Left colon (tissue), 2 donors: ENCODE results near the gene ZBTB44. TPM values are rescaled to one million over a fixed set of nuclear protein-coding genes. Genes with fewer than 3 reads are reported as not detected.
"Not testable (repeated sequence)": the region's sequence is repeated elsewhere in the genome, so short reads cannot be mapped to it uniquely, and the experiment has no call there.

ENCODE experiments used
- ATAC-seq: fragments of 200-7000 bp; cut with Tn5 transposase; one replicate; pipeline ENCODE4 v1.9.1; 2020; ENCODE audit warnings: mild to moderate bottlenecking, moderate library complexity
- DNase-seq, 2 donors: peaks; one replicate each; pipeline ENCODE4 v3.0.0-alpha.2; 2020
- intact Hi-C, 2 donors: fragments of 100-400 bp; cut with DNase I in 1 of 2; cut with micrococcal nuclease in 1 of 2; formaldehyde crosslinking; loops; one replicate each; pipeline versions ENCODE4 v1.11.2 to v1.14.0; 2022; cut with DNase I, micrococcal nuclease
- total RNA-seq, 2 donors: library from RNA; stranded (reverse); fragmentation: NEBNext Ultra II Directional; extraction: Animal tissue kit (Norgen Biotek cat#: 25700); gene quantifications; one replicate each; pipeline ENCODE4 v1.2.1, GENCODE V29; 2021
- donor health status: DM: no; HTN: no; CAD: no.
- donor health status: DM: yes; HTN: yes; CAD: no.

Gene ZBTB44
- total RNA-seq, 2 donors from 2014 or later: 23.3 to 30.2 TPM

GRCh38 chr11:130260742-130261141, 54.0 kb downstream of the ZBTB44 start:
- DNase-seq (no peak), ATAC-seq (peak; percentile 59)
- intact Hi-C loops: no loop called here

GRCh38 chr11:130260080-130260627, 54.6 kb downstream of the ZBTB44 start:
- intact Hi-C loops: no loop called here
- DNase-seq (no peak), ATAC-seq (no peak)

- ATAC-seq, intact Hi-C loops, DNase-seq: not testable (repeated sequence)
These were observed 63.0 kb downstream of the ZBTB44 start for GRCh38 chr11:130251763-130252162.

DNA sequence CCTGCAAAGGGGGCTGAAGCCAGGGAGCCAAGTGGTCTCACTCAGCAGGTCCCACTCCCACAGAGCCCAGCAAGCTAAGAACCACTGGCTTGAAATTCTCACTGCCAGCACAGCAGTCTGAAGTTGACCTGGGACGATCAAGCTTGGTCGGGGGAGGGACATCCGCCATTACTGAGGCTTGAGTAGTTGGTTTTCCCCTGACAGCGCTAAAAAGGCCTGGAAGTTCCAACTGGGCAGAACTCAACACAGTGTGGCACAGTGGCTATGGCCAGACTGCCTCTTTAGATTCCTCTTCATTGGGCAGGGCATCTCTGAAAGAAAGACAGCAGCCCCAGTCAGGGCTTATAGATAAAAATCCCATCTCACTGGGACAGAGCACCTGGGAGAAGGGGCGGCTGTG, 64.8 kb downstream of the ZBTB44 start:
- ATAC-seq, DNase-seq, intact Hi-C loops: not testable (repeated sequence)

GRCh38 chr11:130249371-130249770, 65.3 kb downstream of the ZBTB44 start:
- DNase-seq (no peak), ATAC-seq (no peak)
- intact Hi-C loops: no loop called here

DNA sequence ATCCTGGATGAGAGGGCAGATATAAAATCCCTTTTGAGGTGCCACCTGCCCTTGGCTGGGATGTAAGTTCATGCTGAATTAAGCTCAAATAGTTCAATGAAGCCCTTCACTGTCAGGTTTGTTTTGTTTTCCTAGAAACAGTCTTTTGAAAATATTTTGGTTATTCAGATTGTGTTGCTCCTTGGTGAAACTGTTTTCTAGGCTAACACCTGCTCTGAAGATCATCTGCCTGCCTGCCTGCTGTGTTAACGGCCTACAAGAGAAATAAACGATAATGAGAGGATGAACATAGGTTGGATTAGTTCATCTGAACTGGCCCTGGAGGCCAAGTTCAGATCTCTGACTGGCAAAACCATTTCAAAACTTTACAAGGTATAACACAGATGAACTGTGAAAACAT, 67.4 kb downstream of the ZBTB44 start:
- intact Hi-C loops: no loop called here

DNA sequence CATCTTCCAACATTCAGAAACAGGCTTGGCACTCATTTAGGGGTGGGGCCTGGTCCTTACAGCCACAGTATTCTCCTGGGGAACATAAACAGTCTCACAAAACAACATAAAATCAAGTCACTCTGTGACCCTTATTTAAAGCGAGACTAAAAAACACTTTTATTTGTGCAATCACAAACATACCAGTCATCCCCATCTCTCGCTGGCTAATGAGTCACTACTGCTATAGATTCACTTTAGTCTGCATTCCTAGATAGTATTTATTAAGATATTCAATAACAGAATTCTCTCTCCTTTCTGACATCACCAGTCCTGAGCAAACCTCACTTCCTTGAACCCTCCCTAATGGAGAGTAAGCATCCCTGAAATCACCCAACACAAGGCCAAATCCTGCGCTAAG, 68.0 kb downstream of the ZBTB44 start:
- DNase-seq (no peak), ATAC-seq (no peak)
- intact Hi-C loops: no loop called here

More for the DNA sequence above, 67.4 kb downstream of the ZBTB44 start:
- DNase-seq: no peak
- ATAC-seq: no peak

DNA sequence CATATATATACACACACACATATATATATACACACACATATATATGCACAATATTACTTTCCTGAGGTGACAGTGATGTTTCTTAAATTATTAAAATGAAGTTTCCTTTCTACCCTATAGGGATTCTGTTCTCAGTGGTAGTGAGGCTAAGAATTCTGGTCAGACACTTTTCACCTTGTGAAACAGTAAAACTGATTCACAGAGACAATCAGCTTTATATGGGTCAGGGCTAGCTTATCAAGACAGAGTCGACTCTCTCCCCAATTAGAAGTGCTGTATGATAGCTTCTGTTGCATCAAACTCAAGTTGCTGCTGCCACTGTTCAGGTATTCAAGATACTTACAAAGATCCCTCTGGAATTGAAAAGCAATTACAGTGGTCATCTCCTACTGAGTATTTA, 68.4 kb downstream of the ZBTB44 start:
- intact Hi-C loops: no loop called here
- DNase-seq: no peak
- ATAC-seq: no peak

GRCh38 chr11:130245375-130245774, 69.3 kb downstream of the ZBTB44 start:
- DNase-seq, ATAC-seq, intact Hi-C loops: not testable (repeated sequence)

- intact Hi-C loops: no loop called here
- no peak for ATAC-seq
- DNase-seq: no peak
These were observed 69.9 kb downstream of the ZBTB44 start for GRCh38 chr11:130244848-130245247.

GRCh38 chr11:130243816-130244215, 70.9 kb downstream of the ZBTB44 start:
- DNase-seq (no peak), ATAC-seq (peak; percentile 89)
- intact Hi-C loops: no loop called here

GRCh38 chr11:130241713-130242112, 73.0 kb downstream of the ZBTB44 start:
- intact Hi-C loops: no loop called here
- DNase-seq (no peak), ATAC-seq (no peak)

- intact Hi-C loops: no loop called here
- DNase-seq: no peak
- ATAC-seq: no peak
These were observed 77.3 kb downstream of the ZBTB44 start for GRCh38 chr11:130237282-130238006.

DNA sequence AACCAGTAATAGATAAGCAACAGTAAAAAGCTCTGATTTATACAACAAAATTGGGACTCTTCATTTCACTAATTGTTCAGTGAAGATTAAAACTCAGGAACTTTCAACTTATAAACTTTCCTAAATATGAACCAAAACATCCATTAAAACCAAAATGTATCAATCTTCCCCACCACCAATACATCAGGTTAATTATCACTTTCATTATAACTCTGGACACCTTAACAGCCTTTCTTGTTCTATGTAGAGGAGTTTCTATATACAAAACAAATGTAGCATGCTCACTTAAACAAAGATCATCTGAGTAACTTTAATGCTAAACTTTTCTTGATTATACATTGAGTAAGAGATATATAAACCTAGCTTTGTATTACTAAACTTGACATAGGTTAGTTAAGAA, 80.4 kb downstream of the ZBTB44 start:
- no peak for DNase-seq
- intact Hi-C loops: no loop called here
- ATAC-seq: no peak

- intact Hi-C loops, DNase-seq, ATAC-seq: not testable (repeated sequence)
These were observed 80.8 kb downstream of the ZBTB44 start for GRCh38 chr11:130233888-130234287.

DNA sequence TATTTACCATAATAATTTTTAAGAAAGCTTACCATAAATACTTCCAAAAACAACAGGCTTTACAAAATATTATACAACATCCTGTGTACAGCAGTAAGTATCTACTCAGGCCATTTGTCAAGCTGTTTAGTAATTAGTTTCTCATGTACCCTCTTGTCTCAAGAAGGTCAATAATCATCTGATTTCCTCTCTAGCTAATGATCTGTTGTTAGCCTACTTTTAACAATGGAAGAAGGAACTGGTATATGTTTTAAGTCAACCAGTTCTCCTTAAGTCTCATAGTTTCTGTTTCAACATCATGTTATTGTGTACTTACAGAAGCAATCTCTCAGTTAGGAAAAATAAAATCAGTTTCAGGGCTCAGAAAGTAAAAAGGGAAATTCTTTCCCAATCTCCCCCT, 81.2 kb downstream of the ZBTB44 start:
- ATAC-seq, intact Hi-C loops, DNase-seq: not testable (repeated sequence)

DNA sequence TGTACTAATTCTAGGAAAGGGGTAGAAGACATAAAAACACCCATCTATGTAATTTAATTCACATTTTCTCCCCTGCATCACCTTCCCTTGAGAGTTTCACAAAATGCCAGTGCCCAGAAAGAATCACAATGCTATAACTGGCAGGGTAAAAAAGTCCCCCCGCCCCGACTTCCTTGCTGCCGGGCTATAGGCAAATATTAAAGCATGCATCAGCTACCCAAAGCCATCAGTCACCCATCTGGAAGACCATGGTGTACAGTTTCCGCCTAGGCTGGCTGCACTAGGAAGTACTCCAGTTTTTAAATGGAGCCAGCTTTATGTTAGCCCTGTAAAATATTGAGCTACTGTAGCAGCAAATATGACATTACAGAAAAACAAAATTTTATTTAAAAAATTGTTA, 87.3 kb downstream of the ZBTB44 start:
- intact Hi-C loops: no loop called here
- DNase-seq (no peak), ATAC-seq (no peak)

DNA sequence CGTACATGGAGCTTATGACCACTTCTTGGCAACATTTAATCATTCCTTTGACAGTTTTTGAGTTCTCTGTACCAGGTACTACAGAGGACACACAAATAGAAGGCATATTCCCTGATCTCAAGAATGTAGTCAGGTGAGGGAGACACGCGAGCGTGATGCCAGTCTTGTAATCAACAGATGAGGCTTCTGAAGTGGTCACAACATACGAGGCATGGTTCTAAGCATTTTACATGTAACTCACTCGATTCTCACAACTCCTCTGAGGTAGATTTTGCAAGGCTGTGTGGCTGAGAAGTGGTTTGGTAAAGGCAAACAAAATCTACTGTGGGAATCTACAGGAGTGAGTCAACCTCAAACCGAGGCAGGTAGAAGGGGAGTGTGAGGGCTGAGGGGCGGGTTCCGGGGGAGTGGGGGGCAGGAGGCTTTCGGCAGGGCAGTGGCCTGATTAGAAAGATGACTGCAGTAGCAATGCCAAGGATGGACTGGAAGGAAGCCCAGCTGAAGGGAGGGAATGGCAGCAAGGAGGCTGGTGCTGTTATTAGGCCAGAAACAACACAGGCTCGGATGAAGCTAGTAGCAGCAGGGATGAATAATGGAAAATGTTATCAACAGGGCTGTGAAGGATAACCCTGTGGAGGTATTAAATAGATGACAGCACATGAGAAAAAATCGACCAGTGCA, 91.3 kb downstream of the ZBTB44 start:
- no peak for DNase-seq
- intact Hi-C loops: no loop called here
- ATAC-seq: no peak

GRCh38 chr11:130220311-130221035, 94.2 kb downstream of the ZBTB44 start:
- DNase-seq (no peak), ATAC-seq (no peak)
- intact Hi-C loops: no loop called here

GRCh38 chr11:130219148-130219547, 95.6 kb downstream of the ZBTB44 start:
- intact Hi-C loops: no loop called here
- no peak for DNase-seq
- ATAC-seq: no peak
